WTC11 (cell line): ENCODE measurements around the gene PRSS23. TPM values are rescaled to one million over a fixed set of nuclear protein-coding genes. Genes with fewer than 3 reads are reported as not detected.

Experiments
- ATAC-seq: fragments of 200-7000 bp; cut with Tn5 transposase; 2 replicates; pipeline ENCODE4 v1.10.0; 2021; ENCODE audit warnings: mild to moderate bottlenecking, moderate library complexity
- CTCF ChIA-PET: fragments of 300-600 bp; sonication (Branson Sonifier 250); formaldehyde crosslinking; loops from one replicate; lab custom pipeline; 2021; ENCODE audit warnings: antibody characterized with exemption; lab: Charles Lee
- POLR2A ChIA-PET: fragments of 350-600 bp; sonication (Branson Sonifier 250); formaldehyde crosslinking; loops from one replicate; lab custom pipeline; 2021; ENCODE audit warnings: antibody characterized with exemption; lab: Charles Lee
- DNase-seq: peaks from one replicate; pipeline ENCODE4 v3.0.0; 2021; ENCODE audit warnings: low spot score
- H3K27ac Mint-ChIP-seq: 2 replicates; pipeline ENCODE4 v1.8.0; 2021; ENCODE audit warnings: mixed read lengths
- H3K27me3 Mint-ChIP-seq: 2 replicates; pipeline ENCODE4 v1.8.0; 2021; ENCODE audit warnings: low read depth, mild to moderate bottlenecking, moderate library complexity, mixed read lengths
- H3K36me3 Mint-ChIP-seq: 2 replicates; pipeline ENCODE4 v1.8.0; 2021; ENCODE audit warnings: mixed read lengths
- H3K4me1 Mint-ChIP-seq: 2 replicates; pipeline ENCODE4 v1.8.0; 2022; ENCODE audit warnings: mixed read lengths
- H3K4me3 Mint-ChIP-seq: 2 replicates; pipeline ENCODE4 v1.8.0; 2021; ENCODE audit warnings: mild to moderate bottlenecking, moderate library complexity, mixed read lengths
- H3K9me3 Mint-ChIP-seq: 2 replicates; pipeline ENCODE4 v1.8.0; 2021; ENCODE audit warnings: mixed read lengths
- GRHL2 ChIP-seq: fragments of 250-450 bp; sonication (Bioruptor Pico); IDR thresholded peaks from 2 replicates; pipeline ENCODE4 v1.8.0; 2022; ENCODE audit warnings: mild to moderate bottlenecking, moderate library complexity; ENCODE audit not compliant: insufficient replicate concordance, severe bottlenecking
- GTF2I ChIP-seq: fragments of 250-450 bp; sonication (Bioruptor Pico); conservative IDR thresholded peaks from 2 replicates; pipeline ENCODE4 v1.4.0; 2021; ENCODE audit warnings: mild to moderate bottlenecking
- JUN ChIP-seq: sonication (generic); formaldehyde crosslinking; IDR thresholded peaks from 2 replicates; pipeline ENCODE4 v1.8.0; 2023; ENCODE audit warnings: mild to moderate bottlenecking, missing genetic modification reagents
- MXD4 ChIP-seq: fragments of 250-450 bp; sonication (Bioruptor Pico); IDR thresholded peaks from 2 replicates; pipeline ENCODE4 v1.8.0; 2021; ENCODE audit warnings: mild to moderate bottlenecking, moderate library complexity, borderline replicate concordance
- OVOL2 ChIP-seq: fragments of 250-450 bp; sonication (Bioruptor Pico); IDR thresholded peaks from 2 replicates; pipeline ENCODE4 v1.9.0; 2021; ENCODE audit warnings: mild to moderate bottlenecking, borderline replicate concordance
- ZNF138 ChIP-seq: sonication (generic); formaldehyde crosslinking; conservative IDR thresholded peaks from 2 replicates; pipeline ENCODE4 v1.8.1; 2022; ENCODE audit warnings: mild to moderate bottlenecking, moderate library complexity, missing genetic modification reagents
- total RNA-seq: library from RNA; stranded (reverse); gene quantifications from 3 replicates; pipeline ENCODE4 v1.2.3, GENCODE V29; 2021
- TF ChIP-seq, protein P1 (sequence below): sonication (generic); formaldehyde crosslinking; IDR thresholded peaks from 2 replicates; pipeline ENCODE4 v1.8.0; 2023; ENCODE audit warnings: missing genetic modification reagents, mild to moderate bottlenecking, borderline replicate concordance
- TF ChIP-seq, protein P2 (sequence below): fragments of 250-450 bp; sonication (Bioruptor Pico); IDR thresholded peaks from 2 replicates; pipeline ENCODE4 v1.9.0; 2021; ENCODE audit warnings: mild to moderate bottlenecking
- TF ChIP-seq, protein P3 (sequence below): sonication (generic); formaldehyde crosslinking; IDR thresholded peaks from 2 replicates; pipeline ENCODE4 v1.8.1; 2022; ENCODE audit warnings: mild to moderate bottlenecking, missing genetic modification reagents, moderate library complexity, borderline replicate concordance
- TF ChIP-seq, protein P4 (sequence below): sonication (generic); formaldehyde crosslinking; IDR thresholded peaks from 2 replicates; pipeline ENCODE4 v1.8.1; 2022; ENCODE audit warnings: missing genetic modification reagents, borderline replicate concordance
- TF ChIP-seq, protein P5 (sequence below): fragments of 250-450 bp; sonication (Bioruptor Pico); IDR thresholded peaks from 2 replicates; pipeline ENCODE4 v1.9.0; 2021; ENCODE audit warnings: mild to moderate bottlenecking, borderline replicate concordance
- TF ChIP-seq, protein P6 (sequence below): sonication (generic); formaldehyde crosslinking; IDR thresholded peaks from 2 replicates; pipeline ENCODE4 v1.8.1; 2023; ENCODE audit warnings: mild to moderate bottlenecking, missing genetic modification reagents, moderate library complexity
- TF ChIP-seq, protein P7 (sequence below): sonication (generic); formaldehyde crosslinking; IDR thresholded peaks from 2 replicates; pipeline ENCODE4 v1.8.0; 2022; ENCODE audit warnings: mild to moderate bottlenecking, missing genetic modification reagents

Gene PRSS23
- total RNA-seq, 1 experiment from 2014 or later: 4.2 TPM

DNA sequence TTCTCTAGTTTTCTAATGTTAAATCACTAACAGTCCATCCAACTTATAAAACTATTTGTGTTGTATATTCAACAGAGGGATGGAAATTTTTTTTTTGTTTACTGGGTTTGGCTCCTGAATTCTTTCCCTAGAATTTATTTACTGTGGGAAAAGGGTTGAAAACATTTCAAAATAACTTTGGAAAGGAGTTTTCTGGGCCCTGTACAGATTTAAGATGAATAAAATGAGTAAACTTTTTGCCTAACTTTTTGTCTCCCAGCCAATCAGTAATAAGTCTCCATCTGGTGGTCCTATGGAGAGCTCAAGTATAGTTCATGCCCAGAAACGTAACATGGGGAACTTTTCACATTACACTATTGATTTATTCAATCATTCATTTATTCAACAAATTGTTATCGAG, 16.7 kb upstream of the PRSS23 start (continued):
- TF ChIP-seq, protein P1, sequence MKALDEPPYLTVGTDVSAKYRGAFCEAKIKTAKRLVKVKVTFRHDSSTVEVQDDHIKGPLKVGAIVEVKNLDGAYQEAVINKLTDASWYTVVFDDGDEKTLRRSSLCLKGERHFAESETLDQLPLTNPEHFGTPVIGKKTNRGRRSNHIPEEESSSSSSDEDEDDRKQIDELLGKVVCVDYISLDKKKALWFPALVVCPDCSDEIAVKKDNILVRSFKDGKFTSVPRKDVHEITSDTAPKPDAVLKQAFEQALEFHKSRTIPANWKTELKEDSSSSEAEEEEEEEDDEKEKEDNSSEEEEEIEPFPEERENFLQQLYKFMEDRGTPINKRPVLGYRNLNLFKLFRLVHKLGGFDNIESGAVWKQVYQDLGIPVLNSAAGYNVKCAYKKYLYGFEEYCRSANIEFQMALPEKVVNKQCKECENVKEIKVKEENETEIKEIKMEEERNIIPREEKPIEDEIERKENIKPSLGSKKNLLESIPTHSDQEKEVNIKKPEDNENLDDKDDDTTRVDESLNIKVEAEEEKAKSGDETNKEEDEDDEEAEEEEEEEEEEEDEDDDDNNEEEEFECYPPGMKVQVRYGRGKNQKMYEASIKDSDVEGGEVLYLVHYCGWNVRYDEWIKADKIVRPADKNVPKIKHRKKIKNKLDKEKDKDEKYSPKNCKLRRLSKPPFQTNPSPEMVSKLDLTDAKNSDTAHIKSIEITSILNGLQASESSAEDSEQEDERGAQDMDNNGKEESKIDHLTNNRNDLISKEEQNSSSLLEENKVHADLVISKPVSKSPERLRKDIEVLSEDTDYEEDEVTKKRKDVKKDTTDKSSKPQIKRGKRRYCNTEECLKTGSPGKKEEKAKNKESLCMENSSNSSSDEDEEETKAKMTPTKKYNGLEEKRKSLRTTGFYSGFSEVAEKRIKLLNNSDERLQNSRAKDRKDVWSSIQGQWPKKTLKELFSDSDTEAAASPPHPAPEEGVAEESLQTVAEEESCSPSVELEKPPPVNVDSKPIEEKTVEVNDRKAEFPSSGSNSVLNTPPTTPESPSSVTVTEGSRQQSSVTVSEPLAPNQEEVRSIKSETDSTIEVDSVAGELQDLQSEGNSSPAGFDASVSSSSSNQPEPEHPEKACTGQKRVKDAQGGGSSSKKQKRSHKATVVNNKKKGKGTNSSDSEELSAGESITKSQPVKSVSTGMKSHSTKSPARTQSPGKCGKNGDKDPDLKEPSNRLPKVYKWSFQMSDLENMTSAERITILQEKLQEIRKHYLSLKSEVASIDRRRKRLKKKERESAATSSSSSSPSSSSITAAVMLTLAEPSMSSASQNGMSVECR (CRISPR knock-in tag): no peak
- TF ChIP-seq GTF2I (CRISPR knock-in tag) (no peak), OVOL2 (CRISPR knock-in tag) (no peak)
- TF ChIP-seq, protein P2, sequence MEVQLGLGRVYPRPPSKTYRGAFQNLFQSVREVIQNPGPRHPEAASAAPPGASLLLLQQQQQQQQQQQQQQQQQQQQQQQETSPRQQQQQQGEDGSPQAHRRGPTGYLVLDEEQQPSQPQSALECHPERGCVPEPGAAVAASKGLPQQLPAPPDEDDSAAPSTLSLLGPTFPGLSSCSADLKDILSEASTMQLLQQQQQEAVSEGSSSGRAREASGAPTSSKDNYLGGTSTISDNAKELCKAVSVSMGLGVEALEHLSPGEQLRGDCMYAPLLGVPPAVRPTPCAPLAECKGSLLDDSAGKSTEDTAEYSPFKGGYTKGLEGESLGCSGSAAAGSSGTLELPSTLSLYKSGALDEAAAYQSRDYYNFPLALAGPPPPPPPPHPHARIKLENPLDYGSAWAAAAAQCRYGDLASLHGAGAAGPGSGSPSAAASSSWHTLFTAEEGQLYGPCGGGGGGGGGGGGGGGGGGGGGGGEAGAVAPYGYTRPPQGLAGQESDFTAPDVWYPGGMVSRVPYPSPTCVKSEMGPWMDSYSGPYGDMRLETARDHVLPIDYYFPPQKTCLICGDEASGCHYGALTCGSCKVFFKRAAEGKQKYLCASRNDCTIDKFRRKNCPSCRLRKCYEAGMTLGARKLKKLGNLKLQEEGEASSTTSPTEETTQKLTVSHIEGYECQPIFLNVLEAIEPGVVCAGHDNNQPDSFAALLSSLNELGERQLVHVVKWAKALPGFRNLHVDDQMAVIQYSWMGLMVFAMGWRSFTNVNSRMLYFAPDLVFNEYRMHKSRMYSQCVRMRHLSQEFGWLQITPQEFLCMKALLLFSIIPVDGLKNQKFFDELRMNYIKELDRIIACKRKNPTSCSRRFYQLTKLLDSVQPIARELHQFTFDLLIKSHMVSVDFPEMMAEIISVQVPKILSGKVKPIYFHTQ (CRISPR knock-in tag): no peak
- TF ChIP-seq, protein P3, sequence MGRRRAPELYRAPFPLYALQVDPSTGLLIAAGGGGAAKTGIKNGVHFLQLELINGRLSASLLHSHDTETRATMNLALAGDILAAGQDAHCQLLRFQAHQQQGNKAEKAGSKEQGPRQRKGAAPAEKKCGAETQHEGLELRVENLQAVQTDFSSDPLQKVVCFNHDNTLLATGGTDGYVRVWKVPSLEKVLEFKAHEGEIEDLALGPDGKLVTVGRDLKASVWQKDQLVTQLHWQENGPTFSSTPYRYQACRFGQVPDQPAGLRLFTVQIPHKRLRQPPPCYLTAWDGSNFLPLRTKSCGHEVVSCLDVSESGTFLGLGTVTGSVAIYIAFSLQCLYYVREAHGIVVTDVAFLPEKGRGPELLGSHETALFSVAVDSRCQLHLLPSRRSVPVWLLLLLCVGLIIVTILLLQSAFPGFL (CRISPR knock-in tag): no peak
- TF ChIP-seq, protein P4, sequence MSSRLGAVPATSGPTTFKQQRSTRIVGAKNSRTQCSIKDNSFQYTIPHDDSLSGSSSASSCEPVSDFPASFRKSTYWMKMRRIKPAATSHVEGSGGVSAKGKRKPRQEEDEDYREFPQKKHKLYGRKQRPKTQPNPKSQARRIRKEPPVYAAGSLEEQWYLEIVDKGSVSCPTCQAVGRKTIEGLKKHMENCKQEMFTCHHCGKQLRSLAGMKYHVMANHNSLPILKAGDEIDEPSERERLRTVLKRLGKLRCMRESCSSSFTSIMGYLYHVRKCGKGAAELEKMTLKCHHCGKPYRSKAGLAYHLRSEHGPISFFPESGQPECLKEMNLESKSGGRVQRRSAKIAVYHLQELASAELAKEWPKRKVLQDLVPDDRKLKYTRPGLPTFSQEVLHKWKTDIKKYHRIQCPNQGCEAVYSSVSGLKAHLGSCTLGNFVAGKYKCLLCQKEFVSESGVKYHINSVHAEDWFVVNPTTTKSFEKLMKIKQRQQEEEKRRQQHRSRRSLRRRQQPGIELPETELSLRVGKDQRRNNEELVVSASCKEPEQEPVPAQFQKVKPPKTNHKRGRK: no peak
- TF ChIP-seq, protein P5, sequence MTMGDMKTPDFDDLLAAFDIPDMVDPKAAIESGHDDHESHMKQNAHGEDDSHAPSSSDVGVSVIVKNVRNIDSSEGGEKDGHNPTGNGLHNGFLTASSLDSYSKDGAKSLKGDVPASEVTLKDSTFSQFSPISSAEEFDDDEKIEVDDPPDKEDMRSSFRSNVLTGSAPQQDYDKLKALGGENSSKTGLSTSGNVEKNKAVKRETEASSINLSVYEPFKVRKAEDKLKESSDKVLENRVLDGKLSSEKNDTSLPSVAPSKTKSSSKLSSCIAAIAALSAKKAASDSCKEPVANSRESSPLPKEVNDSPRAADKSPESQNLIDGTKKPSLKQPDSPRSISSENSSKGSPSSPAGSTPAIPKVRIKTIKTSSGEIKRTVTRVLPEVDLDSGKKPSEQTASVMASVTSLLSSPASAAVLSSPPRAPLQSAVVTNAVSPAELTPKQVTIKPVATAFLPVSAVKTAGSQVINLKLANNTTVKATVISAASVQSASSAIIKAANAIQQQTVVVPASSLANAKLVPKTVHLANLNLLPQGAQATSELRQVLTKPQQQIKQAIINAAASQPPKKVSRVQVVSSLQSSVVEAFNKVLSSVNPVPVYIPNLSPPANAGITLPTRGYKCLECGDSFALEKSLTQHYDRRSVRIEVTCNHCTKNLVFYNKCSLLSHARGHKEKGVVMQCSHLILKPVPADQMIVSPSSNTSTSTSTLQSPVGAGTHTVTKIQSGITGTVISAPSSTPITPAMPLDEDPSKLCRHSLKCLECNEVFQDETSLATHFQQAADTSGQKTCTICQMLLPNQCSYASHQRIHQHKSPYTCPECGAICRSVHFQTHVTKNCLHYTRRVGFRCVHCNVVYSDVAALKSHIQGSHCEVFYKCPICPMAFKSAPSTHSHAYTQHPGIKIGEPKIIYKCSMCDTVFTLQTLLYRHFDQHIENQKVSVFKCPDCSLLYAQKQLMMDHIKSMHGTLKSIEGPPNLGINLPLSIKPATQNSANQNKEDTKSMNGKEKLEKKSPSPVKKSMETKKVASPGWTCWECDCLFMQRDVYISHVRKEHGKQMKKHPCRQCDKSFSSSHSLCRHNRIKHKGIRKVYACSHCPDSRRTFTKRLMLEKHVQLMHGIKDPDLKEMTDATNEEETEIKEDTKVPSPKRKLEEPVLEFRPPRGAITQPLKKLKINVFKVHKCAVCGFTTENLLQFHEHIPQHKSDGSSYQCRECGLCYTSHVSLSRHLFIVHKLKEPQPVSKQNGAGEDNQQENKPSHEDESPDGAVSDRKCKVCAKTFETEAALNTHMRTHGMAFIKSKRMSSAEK: no peak

DNA sequence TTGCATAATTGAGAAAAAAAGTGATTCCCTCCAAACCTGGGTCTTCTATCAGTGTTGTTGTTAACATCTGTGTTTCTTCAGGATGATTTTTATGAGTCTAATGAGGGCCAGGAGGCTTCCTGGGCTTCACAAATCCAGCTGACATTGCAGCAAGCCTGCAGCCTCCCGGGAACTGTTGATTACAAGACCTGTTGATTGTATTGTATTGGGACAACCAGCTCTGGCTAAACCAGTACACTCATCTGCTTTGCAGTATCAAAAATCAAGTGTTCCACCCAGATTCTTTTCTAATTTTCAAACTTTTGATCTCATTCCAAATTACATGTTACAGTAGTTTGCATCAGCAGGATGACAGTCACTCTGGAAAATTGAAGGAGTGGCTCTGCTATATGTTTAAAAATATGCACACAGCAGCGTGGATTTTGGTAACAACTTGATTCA, 16.1 kb upstream of the PRSS23 start:
- Mint-ChIP-seq H3K9me3 (no peaks in the 10 kb centered on the region), H3K4me3 (no peak overlapping the region), H3K36me3 (no peaks in the 10 kb centered on the region), H3K4me1 (no peaks in the 10 kb centered on the region), H3K27ac (no peak overlapping the region), H3K27me3 (no peaks in the 10 kb centered on the region)
- DNase-seq (no peak), ATAC-seq (no peak)
- ChIA-PET POLR2A (no interaction called here), CTCF (interaction anchor here (0.9 to 1.2 kb wide), 4 partner anchors 11 to 176 kb away, joined by 3 to 4 read pairs (median 3); no protein-coding TSS in a partner anchor)
- TF ChIP-seq MXD4 (CRISPR knock-in tag) (no peak), JUN (CRISPR knock-in tag) (no peak), GRHL2 (CRISPR knock-in tag) (no peak), ZNF138 (CRISPR knock-in tag) (no peak)
- TF ChIP-seq, protein P5: no peak
- TF ChIP-seq, protein P6, sequence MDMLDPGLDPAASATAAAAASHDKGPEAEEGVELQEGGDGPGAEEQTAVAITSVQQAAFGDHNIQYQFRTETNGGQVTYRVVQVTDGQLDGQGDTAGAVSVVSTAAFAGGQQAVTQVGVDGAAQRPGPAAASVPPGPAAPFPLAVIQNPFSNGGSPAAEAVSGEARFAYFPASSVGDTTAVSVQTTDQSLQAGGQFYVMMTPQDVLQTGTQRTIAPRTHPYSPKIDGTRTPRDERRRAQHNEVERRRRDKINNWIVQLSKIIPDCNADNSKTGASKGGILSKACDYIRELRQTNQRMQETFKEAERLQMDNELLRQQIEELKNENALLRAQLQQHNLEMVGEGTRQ (CRISPR knock-in tag): no peak
- TF ChIP-seq, protein P7, sequence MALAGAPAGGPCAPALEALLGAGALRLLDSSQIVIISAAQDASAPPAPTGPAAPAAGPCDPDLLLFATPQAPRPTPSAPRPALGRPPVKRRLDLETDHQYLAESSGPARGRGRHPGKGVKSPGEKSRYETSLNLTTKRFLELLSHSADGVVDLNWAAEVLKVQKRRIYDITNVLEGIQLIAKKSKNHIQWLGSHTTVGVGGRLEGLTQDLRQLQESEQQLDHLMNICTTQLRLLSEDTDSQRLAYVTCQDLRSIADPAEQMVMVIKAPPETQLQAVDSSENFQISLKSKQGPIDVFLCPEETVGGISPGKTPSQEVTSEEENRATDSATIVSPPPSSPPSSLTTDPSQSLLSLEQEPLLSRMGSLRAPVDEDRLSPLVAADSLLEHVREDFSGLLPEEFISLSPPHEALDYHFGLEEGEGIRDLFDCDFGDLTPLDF (CRISPR knock-in tag): no peak
